Stimulated activated CD8-positive, alpha-beta memory T cell treated with anti-CD3 and anti-CD28 coated beads, Interleukin-4, amount 100 ng/mL, for 24 hours (primary cell): ENCODE results near the gene SLC12A7.

ENCODE experiments used
- DNase-seq: peaks from one replicate; pipeline ENCODE4 v3.0.0-alpha.2; 2020; ENCODE audit warnings: low read depth

Gene SLC12A7

GRCh38 chr5:1125030-1125357, 13.1 kb upstream of the SLC12A7 start:
- DNase-seq, result no peak

DNA sequence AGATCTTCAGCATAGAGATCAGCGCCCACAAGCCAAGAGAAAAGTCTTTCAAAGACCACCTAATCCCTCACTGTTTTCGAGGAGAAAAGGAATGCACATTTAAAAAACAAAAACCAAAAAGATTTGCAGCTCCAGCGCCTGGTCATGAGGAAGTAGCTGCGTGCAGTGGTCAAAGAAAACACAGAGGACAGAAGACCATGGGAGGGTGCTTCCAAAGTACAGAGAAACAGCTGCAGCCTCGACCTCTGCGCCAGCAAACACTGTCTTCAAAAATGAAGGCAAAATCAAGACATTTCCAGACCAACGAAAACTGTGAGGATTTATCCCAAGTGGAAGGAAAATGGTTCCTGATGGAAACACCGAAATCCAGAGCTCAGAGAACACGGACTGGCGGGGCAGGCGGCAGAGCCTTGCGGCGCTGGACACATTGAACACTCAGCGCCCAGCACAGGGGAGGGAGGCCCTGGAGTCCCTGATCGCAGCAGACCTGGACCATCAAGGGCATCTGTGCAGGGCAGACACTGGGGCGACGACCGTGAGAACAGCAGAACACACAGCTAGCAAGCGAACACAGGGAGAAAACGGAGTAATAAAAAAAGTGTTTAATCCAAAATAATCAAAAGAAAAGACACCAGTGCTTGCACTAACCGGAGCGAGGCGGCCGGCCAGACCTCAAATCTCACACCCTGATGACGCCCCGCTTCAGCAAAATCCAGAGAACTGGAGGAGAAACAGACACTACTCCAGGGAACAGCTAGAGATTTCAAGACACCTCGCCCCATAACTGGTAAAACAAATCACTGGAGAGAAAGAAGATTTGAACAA, 12.6 kb upstream of the SLC12A7 start:
- DNase-seq, result no peak

GRCh38 chr5:1123418-1124147, 11.7 kb upstream of the SLC12A7 start:
- DNase-seq, result no peak

DNA sequence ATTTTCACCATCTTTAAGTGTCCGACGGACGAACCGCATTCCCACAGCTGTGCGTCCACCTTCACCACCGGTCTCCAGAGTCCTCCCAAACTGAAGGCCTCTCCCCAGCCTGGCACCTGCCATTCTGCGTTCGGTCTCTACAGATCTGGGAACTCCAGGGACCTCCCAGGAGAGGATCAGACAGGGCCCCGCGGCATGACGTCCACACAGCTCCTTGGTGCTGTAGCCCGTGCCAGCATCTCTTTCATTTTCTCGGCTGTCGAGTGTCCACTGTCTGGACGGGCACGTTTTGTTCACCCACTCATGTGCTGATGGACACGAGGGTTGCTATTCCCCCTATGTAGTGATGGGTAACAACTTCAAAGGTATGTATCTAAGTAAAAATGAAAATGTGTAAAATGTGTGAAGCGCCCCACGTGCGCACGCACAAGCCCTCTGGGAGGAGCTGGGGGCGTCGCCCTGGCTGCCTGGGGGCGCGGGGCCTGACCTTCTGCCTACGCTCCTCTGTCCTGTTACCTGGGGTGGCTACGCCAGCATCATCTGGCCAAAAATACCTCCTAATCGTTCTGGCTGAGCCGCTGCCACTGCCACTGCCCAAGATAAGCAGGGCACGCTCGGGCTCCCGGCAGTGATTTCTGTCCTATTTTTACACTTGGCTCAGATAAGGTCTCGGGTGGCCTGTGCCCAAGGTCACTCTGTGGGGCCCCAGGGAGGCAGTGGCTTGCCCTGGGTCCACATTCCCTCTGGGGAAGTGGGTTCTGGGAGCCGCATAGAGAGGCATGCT, 10.8 kb upstream of the SLC12A7 start:
- no peak for DNase-seq

DNA sequence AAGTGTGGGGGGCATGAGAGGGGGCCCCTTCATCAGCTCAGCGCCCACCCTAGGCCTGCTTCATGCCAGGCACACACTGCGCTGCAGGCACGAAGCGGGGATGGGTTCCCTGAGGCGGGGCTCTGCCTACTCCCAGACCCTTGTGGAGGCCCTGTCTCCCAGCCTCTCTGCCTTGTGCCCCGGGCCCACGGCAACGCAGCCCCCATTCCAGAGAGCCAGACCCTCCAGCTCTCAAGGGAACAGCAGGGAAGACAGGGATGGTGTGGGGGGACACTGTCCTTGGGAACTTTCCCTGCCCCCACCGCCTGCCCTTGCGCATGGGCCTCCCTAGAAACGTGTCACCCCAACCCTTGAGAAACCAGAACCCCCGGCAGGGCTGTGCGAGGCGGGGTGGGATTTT, 10.0 kb upstream of the SLC12A7 start:
- DNase-seq, result no peak

DNA sequence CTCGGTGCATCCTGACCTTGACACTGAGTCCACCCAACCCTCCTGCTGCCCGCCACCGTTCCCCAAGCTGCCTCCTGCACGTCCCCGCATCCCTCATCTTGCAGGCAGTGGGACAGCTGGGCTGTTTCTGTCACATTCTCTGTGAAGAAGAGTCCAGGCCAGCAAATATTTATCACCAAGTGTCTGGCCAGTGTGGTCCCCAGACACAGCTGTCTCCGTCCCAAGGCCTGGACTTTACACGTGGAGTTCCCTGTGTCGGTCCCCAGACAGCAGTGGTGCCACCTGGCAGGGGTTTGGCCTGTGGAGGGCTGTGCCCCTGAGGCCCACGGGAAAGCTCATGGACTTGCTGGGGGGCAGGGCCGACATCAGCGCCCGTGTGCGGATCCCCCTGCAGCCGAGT, 9.2 kb upstream of the SLC12A7 start:
- no peak for DNase-seq

DNA sequence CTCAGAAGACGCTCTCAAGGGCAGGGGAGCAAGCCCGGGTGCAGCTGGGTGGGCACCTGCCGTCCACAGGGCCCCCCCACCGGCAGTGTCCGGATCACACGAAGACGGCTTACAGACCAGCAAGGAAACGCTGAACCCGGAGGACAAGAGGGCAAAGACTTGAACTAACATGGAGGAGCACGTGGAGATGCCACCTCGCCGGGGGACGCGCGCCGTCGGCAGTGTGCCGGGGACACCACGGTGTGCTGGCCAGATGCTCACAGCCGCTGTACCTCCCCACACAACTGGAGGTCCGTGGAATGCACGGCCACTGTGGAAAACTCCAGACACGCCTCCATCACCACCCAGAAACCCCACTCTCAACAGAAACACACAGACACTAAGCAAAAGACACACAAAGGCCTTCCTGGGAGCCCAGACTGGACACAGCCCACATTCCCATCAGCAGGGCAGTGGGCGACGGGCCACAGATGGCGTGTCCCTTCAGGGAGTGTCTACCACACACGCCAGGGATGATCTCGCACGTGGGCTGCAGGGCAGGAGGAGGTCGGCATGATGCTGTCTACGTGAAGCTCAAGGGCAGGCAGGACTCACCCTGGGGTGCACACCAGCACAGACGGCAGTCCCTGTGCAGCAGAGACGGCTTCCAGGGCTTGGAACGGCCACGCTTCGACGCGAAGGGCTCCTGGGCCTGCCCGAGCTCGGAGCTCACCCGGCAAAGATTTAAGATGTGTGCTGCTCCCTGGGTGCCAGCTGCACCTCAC, 8.6 kb upstream of the SLC12A7 start:
- no peak for DNase-seq

GRCh38 chr5:1119312-1119831, 7.5 kb upstream of the SLC12A7 start:
- DNase-seq, result no peak

DNA sequence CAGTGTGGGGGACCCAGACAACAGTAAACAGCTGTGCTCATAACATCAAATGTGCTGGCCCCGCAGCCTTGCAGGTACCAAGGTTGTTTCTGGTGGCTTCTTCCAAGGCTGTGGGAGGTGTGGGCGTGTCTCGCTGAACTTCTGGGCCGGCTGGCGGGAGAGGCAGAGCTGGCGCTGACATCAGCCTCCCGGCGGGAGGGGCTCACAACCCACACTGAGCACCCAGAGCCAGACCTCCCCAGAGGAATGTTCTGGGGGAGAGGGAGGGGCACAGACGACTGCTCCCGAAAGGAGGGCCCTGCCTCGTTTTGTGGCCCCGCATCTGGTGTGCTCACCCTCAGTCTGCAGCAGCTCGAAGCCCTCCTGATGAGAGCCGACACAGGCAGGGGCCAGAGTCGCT, 6.9 kb upstream of the SLC12A7 start:
- DNase-seq, result no peak

- DNase-seq, result no peak
Measured at GRCh38 chr5:1118231-1118698, 6.4 kb upstream of the SLC12A7 start.

DNA sequence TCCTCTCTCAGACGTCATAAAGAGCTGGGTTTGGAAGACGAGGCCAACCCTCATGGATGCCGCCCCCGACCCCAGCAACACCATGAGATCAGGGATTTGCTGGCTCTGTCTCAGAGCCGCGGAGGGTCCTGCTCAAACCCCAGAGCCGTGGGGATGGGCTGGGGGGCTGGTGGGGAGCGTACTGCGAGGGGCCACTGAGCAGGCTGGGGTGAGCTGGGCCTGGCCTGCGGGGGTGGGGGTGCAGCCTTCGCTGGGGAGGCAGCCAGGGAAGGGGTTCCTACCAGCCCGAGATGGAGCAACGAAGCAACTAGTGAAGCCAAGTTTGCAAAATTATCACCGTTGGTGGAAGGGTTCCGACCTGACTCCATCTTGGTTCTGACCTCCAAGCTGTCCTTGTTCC, 5.1 kb upstream of the SLC12A7 start:
- no peak for DNase-seq

DNA sequence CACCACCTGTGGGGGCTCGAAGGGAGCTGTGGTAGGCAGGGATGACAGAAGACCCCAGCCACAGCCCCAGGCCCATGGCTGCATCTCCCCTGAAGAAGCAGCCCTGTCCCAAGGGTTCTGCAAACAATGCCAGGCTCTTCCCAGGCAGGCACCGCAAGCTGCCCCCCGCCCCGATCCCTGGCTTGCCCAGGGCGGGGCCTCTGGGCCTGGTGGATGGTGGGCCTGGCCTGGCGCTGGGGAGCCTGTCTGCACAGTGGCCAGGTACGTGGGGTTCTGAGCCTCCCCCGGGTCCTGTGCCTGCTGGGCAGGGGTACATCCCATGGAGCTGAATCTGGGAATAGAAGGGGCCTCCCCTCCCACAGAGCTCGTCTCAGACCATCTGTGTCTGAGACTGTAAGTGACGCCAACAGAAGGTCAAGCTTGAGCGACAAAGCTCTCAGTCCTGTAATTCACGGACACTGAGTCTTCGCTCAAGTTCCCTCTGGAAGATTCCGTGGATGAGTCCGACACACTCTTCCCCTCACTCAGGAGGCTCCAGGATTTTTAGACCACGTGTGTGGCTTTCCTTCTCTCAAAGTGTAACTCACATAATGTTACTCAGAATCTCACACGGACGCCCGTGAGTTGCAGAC, 4.4 kb upstream of the SLC12A7 start:
- DNase-seq, result no peak

- DNase-seq, result no peak
Measured at GRCh38 chr5:1115123-1115815, 3.4 kb upstream of the SLC12A7 start.

DNA sequence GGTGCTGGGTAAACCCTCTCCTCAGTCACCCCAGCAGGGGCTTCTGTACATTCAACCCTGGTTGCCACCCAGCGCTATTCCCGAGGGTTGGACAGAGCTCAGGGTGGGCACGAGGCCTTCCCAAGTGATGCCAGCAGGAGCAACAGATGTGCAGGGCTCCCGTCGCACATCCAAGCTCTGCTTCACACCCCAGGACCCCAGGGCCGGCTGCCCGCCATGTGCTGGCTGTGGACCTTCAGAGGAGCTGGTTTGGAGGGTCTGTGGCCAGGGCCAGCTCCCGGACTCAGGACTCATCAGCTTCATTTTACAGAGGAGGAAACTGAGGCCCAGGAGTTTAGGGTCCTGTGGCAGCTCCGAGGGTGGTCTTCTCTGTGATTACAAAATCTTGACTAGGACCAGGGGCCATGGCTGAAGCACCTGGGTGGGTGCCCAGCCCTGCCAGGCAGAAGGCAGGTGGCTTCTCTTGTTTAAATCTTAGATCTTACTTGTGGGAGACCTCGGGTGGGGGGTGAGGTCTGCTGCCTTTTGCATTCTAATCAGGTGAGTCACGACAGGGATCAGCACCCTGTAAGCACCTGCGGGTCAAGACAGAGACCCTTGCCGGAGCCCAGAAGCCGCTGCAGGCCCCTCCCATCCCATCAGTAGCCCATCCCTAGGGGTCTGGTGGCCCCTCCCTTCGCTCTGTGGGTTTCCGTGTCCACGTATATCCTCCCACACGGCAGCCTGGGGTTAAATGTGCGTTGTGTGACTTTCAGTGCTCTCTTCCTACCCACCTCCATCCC, 2.1 kb upstream of the SLC12A7 start:
- DNase-seq, result no peak

DNA sequence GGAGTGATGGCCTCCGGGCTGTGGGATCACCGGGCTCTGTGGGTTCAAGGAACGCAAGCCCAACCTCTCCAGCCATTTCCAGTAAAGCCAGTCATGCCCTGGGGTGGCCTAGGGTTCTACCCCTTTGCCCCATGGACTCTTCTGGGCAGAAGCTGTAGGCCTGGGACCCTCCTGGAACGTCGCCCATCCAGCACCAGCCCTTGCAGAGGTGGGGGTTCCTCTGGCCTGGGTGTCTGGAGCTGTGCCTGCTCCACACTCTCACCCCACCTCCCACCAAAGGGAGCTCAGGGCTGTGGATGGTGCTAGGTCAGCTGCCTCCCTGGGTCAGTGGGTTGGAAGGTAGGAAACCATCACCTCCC, 1.4 kb upstream of the SLC12A7 start:
- DNase-seq, result no peak

DNA sequence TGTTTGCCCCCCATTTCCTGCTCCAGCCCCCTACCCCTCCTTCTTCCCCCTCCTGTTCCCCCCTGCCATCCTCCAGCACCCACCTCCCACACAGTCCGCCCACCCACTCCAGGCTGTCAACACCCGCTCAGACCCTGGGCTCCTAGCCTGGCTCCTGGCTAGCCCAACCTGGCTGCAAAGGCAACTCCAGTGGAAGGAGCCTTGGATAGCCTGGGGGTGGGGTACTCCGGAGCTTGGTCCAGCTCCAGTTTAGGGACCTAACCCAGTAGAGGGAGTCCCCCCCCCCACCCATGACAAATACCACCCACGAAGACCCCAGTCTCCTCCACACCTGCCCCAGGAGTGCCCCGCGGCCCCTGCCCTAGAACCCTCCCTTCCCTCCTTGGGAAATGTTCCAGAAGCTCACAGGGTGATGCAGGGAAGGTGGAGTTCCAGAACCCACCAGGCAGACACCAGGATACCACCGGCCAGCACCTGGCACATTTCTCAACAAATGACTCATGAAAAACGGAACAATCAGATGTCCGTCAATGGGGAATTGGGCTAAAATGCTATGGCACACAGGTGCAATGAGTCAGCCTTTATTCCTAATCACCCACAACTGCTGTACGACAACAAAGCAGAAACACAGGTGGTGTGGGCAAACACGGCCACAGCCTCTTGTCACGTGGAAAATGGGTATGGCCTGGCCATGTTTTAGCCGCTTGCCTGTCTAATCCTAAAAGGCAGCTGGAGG, 901 bp upstream of the SLC12A7 start:
- DNase-seq, result no peak

GRCh38 chr5:1111241-1111726, 579 bp downstream of the SLC12A7 start:
- DNase-seq, result no peak

GRCh38 chr5:1110307-1111240, 1.3 kb downstream of the SLC12A7 start:
- no peak for DNase-seq
